T1000 (cell line): ENCODE data around the gene GOSR2.
"Not testable (repeated sequence)": the region's sequence is repeated elsewhere in the genome, so short reads cannot be mapped to it uniquely, and the experiment has no call there.

ENCODE experiments used
- DNase-seq: peaks from one replicate; lab custom pipeline; 2025; ENCODE audit warnings: mixed read lengths; lab: John Stamatoyannopoulos, UW

Gene GOSR2

DNA sequence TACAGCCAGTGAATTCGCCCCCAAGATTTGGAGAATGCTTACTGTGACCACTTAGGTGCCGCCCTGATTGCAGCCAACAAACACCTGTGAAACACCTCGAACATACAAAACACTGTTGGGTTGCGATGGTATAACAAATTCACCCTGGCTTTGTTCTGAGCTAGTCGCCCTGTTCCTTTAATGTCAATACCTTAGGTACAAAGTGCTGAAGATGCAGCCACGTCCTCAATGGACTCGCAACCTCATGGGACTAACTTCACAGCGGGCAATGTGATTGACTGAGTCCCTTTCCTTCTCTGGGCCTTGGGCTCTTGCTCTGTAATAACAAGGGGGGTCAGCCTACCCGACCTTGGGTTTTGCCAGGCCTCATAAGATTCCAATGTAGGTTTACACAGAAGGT lies 28.9 kb upstream of the GOSR2 start:
- no peak for DNase-seq

DNA sequence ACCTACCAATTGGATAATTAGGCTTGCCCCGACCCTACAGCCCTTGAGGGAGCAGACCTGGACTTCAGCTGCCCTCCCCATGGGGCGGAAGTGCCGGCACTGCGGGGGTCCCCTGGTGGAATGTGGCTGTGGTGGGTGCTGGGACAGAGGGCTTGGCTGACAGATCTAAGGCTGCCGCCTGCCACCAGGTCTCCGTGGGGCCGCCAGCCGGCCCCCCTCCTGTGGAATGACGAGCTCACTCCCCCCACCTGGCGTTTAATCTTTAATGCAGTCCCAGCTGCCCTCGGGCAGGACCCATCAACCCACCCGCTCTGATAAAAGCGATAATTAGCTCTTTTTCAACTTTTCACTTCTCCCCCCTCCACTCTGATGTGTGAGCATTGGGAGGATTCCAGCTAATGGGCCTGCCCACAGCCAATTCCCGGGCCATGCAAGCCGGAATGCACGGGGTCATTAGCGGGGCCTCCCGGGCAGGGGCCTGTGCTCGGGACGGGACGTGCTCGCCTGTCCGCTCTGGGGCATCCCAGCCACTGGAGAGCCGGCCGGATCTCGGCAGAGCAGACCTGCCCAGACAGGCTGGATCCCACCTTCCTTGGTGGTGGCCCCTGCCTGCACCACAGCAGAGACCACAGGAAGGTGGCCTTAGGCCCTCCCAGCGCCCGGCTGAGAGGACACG lies 28.3 kb upstream of the GOSR2 start:
- DNase-seq, result no peak

DNA sequence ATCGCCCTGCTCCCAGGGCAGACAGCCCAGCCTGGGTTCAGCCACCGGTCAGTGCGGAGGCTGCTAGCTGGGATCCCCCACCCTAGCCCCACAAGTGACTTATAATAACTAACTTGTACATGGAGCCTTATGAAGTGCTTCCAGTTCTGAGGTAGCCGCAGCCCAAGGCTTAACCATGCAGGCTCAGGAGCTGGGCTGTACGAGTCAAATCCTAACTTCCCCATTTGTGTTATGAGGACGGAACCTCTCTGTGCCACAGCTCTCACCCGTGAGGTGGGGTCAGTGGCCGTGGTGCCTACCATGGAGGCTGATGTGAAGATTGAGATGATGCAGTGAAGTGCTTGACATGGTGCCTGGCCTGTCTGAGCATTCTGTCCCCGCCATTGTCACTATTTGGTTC lies 27.8 kb upstream of the GOSR2 start:
- no peak for DNase-seq

DNA sequence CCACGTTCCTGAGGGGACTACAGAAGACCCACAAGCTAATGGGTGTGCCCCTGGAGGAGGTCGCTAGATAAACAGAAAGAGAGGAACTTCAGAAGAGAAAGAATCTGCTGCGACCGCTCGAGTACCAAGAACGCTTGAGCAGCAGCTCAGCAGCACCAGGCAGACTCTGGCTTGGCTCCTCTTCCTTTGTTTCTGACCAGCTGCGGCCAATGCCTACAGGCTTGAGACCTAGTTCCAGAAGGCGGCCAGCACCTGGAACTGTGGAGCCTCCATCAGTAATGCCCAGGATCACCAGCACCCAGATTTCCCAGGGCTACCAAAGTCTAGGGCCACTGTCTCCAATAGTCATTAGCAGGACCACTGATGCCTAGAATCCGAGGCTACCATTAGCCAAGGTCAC lies 26.0 kb upstream of the GOSR2 start:
- DNase-seq, result no peak

- no peak for DNase-seq
Observed at GRCh38 chr17:46898364-46898763, 24.6 kb upstream of the GOSR2 start.

GRCh38 chr17:46898860-46899259 lies 24.1 kb upstream of the GOSR2 start:
- no peak for DNase-seq

DNA sequence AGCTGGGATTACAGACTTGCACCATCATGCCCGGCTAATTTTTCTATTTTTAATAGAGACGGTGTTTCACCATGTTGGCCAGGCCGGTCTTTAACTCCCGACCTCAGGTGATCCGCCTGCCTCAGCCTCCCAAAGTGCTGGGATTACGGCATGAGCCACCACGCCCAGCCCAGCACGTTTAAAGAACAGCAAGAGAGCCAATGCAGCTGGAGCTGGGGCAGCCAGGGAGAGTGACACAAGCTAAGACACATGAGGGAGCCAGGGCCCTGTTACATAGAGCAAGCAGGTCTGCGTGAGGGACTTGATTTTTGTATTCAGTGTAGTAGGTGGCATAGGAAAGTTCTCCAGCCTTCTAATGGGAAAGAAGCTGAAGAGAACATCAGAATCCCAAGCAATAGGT lies 21.7 kb upstream of the GOSR2 start:
- no peak for DNase-seq

DNA sequence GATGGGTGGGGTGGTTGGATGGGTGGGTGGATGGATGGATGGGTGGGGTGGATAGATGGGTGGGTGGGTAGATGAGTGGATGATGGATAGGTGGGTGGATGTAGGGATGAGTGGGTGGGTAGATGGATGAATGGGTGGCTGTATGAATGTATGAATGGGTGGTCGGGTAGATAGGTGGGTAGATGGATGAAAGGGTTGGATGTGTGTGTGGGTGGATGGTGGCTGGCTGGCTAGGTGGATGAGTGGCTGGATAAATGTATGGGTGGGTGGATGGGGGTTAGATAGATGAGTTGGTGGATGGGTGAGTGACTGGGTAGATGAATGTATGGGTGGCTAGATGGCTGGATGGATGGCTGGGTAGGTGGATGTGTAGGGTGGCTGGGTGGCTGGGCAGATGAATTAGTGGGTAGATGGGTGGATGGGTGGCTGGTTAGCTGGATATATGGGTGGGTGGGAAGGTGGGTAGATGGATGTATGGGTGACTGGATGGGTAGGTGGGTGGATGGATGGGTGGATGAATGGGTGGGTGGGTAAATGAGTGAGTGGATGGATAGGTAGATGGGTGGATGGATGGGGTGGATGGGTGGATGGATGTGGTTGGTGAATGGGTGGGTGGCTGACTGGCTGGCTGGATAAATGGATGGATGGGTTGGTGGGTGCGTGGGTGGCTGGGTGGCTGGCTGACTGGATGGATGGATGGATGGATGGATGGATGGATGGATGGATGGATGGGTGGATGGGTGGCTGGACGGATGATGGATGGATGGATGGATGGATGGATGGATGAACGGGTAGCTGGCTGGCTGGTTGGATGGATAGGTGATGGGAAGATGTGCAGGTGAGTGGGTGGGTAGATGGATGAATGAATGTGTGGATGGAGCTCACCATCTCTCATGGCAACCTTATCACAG lies 18.9 kb upstream of the GOSR2 start:
- DNase-seq, result no peak

- no peak for DNase-seq
Observed at GRCh38 chr17:46908068-46908737, 14.8 kb upstream of the GOSR2 start.

GRCh38 chr17:46910179-46910927 lies 12.6 kb upstream of the GOSR2 start:
- DNase-seq, result no peak

DNA sequence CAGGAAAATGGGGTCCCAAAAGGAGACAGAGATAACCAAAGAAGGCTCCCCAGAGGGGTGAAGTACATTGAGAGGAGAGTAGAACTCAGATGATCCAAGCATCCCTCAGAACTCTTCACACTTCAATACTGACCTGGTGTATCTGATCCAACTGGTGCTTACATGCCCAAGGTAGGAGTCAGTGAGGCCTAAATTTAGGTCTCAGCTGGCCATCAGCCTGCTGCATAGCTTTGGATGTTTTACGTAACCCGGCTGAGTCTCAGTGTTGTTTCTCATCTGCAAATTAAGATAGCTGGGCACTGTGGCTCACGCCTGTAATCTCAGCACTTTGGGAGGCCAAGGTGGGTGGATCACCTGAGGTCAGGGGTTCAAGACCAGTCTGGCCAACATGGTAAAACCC lies 11.6 kb upstream of the GOSR2 start:
- no peak for DNase-seq

DNA sequence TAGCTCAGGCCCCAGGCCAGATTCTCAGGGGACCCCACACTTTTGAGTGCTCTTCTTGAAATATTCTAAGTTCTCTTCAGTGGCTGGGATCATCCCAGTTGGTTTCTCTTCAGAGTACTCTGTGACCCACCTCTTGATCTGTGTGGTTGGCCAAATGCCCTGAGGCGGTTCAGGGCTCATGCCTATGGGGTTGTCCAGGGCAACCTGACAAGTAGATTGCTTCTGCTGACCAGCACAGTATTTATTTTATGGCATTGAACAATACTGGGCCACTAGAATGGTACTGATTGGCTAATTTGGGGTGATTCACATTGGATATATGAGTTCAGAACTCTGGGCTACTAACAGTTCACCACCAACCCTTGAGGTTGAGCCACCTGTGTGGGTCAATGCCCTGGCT lies 7.4 kb upstream of the GOSR2 start:
- peak; percentile 38 for DNase-seq

GRCh38 chr17:46916211-46916610 lies 6.7 kb upstream of the GOSR2 start:
- DNase-seq, result no peak

- DNase-seq, result no peak
Observed at GRCh38 chr17:46916623-46917022, 6.3 kb upstream of the GOSR2 start.

DNA sequence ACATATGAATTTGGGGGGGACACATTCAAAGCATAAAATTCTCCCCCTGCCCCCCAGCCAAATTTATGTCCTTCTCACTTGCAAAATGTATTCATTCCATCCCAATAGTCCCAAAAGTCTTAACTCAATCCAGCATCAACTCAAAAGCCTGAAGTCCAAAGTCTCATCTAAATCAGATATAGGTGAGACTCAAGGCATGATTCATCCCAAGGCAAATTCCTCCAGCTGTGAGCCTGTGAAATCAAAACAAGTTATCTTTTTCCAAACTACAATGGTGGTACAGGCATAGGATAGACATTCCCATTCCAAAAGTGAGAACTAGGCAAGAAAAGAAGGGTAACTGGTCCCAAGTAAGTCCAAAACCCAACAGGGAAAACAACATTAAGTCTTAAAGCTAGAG lies 5.9 kb upstream of the GOSR2 start:
- DNase-seq, result no peak

DNA sequence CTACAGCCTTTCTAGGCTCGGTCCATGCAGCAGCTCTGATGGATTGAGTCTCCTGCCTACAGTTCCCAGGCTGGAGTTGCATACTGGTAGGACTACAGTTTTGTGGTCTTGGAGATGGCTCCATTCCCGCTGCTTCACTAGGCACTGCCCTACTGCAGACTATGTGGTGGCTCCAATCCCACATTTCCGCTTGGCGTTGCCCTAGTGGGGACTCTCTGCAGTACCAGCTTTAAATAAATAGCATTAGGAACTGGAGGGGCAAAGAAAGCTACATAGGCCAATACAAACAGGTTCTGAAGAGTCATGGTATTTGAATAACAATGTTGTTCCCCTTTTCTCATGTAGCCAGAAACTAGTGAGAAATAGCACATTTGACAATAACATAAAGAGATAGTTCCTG lies 5.4 kb upstream of the GOSR2 start:
- no peak for DNase-seq

DNA sequence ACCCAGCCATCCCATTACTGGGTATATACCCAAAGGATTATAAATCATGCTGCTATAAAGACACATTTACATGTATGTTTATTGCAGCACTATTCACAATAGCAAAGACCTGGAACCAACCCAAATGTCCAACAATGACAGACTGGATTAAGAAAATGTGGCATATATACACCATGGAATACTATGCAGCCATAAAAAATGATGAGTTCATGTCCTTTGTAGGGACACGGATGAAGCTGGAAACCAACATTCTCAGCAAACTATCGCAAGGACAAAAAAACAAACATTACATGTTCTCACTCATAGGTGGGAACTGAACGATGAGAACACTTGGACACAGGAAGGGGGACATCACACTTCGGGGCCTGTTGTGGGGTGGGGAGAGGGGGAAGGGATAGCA lies 998 bp upstream of the GOSR2 start:
- DNase-seq, result not testable (repeated sequence)

DNA sequence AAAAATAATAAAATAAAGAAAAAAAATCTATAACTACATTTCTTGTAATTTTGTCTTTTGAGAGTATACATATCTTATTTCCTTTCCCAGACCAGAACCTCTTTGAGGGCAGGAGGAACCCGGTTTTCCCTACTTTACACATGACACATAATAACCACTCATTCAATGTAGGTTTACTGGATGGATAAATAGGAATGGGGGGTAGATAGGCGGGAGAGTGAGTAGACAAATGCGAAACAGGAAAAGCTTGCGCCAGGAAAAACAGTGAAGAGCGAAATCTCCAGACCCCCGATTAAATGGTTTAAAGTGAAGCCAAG lies 515 bp upstream of the GOSR2 start:
- DNase-seq, result no peak

DNA sequence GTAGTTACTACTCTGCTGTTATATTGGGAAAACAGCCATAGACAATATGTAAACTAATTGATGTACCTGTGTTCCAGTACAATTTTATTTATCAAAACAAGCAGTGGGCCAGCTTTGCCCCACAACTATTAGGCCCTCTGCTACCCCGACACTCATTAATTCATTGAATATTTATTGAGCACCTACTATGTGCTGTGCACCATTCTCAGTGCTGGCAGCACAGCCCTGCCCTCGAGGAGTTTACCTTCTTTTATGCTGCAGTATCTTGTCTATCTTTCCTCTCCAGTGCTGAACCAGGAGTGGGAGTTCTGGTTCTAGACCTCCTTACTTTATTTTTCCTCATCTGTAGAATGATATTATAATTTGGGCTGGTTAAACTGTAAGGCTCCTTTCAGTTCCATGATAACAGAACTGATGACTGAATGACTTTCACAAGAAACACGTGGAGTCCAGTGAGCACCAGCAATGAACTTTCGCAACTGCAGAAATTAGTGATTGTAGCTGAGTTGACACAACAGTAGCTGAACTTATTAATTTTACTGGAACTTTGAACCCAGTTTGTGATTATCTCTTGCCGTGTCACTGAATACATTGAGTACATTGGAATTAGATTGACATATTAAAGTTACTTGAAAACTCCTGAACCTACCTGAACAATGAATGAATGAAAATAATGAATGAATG lies 2.4 kb downstream of the GOSR2 start:
- no peak for DNase-seq

- no peak for DNase-seq
Observed at GRCh38 chr17:46928467-46929261, 5.7 kb downstream of the GOSR2 start.

DNA sequence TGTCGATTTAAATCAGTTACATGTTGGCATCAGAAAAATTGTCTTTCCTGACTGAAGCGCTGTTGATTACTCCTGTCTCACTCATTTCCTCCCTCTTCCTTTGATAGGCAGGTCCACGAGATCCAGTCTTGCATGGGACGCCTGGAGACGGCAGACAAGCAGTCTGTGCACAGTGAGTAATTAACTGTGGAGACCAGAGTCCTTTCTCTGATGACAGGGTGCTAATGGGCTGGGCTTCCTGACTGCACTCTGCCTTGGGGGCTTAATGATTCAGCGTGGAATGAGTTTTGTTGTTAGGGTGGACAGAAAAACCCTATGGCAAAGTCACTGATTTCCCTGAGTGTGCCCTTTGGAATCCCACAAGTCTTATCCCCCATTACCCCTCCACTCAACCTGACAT lies 6.5 kb downstream of the GOSR2 start:
- peak; percentile 77 for DNase-seq
